ENCODE measurements around the gene SLC12A6.
"Not testable (repeated sequence)": the region's sequence is repeated elsewhere in the genome, so short reads cannot be mapped to it uniquely, and the experiment has no call there.

The SLC12A6 gene

DNA sequence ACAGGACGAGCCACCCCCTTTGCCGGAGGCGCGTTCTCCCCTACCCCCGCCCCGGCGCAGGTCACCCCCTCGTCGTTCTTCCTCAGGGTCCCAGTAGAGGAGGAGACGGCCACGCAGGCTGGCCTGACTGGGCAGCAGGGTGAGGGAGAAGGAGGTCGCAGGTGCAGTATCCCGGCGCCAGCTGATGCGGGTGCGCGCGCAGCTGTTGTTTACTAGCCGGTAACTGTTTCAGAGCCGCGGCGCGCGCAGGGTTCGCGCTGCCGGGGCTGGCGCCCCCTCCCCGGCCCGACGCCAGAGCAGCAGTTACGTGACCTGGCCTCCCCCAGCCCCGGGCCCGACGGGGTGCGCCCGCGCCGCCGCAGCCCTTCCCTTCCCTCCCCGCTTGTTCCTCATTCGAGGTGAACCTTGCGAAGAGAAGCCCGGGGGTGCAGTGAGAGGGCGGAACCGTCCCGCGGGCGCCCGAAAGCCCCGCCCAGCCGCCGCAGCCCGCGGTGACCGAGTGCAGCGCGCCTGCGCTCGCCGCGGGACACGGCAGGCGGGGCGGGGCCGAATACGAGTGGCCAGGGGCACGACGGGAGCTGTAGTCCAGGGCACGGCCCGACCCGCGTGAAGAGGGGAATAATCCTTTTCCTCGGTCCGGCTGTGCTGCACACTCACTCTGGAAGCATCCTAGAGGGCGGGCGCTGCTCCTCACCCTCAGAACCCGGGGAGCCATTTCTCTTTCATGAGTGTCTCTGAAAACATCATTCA, at the start of gene SLC12A6:
TSS of gene SLC12A6 (minus strand) at position 225 of the 750 bp plus-strand sequence. CDS start 1,101 bp downstream, outside the sequence.
- DNase-seq: peak; percentile 96

DNA sequence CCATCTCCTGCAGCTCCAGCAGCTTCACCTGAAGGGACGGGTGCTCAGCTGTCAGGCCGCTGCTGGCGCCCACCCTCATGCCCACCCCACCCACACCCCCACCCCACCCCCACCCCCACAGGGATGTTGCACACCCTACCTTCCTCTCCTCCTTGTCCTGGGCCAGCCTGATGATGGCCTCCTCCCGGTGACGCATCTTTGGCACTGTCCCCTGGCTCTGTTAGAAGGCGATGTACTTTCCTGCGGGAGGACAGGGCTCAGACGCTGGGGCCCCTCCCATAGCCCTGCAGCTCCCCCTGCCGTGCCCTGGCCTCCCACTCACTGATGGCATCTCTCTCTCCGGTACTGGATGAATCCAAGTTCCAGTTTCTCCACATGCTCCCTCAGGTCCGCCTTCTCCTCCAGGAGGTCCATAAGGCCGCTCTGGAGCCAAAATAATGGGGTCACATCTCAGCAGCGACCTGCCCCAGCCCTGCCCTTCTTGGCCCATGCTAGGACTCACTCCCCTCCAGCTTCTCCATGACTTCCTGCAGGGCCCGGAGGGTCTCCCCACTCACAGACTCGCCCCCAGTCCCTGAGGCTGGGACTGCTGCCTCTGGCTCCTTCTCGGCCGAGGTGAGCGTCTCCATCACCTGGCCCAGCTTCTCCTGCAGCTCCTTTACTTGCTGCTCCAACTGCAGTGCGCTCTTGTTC, 44.4 kb upstream of the SLC12A6 start:
- DNase-seq: not testable (repeated sequence)

DNA sequence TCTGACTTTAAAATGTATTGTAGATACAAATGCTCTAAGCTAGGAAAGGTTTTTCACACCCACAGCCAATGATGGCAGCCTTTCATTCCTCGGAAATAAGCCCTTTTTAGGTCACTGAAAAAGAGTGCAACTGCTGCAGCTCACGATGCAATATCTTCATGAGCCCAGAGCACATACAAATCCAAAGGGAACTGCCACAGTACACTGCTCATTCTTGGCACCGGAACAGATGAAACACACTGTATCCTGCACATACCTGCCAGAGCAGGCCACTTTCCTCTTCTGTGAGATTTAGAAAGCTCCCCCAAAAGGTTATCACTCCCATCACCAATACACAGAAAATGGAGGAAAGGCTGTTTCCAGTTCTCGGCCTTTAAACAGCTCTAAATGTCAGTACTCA, 42.9 kb upstream of the SLC12A6 start:
- DNase-seq: not testable (repeated sequence)

DNA sequence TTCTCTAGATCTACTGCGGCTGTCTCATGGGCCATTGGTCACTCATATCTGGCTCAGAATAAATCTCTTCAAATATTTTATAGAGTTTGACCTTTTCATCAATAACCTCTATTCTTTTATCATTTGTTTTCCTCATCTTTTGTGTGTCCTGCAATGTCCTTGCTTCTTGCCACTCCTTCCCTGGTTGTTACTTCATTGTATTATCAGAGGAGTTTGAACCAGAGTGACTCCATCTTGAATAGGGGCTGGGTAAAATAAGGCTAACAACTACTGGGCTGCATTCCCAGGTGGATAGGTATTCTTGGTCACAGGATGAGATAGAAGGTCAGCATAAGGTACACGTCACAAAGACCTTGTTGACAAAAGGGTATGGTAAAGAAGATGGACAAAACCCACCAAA, 39.3 kb upstream of the SLC12A6 start:
- DNase-seq: no peak

DNA sequence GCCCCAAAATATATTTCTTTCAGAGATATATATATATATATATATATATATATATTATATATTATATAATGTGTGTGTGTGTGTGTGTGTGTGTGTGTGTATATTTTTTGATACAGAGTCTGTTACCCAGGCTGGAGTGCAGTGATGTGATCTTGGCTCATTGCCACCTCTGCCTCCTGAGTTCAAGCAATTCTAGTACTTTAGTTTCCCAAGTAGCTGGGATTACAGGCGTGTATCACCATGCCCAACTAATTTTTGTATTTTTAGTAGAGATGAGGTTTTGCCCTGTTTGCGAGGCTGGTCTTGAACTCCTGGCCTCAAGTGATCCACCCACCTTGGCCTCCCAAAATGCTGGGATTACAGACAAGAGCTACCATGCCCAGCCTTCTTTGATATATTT, 38.0 kb upstream of the SLC12A6 start:
- not testable (repeated sequence) for DNase-seq

DNA sequence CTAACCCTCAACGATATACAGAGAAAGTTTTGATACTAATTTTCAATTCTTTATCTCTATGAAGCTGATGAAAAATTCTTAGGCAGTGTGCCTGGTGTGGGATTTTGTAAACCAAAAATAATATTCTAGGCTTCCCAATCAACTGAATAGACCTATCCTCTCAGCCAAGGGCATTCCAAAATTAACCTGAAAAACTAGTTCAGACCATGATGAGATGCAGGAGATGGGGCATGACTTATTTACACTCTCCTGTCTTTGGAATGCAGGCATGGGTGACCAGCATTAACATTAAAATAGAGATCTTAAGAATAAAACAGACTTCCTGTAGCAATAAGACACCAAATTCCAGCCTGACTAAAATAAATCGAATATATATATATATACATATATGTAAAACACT, 37.2 kb upstream of the SLC12A6 start:
- no peak for DNase-seq

DNA sequence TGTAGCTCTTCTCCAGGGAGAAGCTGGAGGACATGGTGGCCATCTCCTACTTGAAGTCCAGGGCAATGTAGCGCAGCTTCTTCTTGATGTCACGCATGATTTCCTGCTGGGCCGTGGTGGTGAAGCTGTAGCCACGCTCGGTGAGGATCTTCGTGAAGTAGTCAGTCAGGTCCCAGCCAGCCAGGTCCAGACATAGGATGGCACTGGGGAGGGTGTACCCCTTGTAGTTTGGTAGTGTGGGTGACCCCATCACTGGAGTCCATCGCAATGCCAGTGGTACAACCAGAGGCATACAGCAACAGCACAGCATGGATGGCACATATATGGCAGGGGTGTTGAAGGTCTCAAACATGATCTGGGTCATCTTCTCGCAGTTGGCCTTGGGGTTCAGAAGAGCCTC, 36.4 kb upstream of the SLC12A6 start:
- no peak for DNase-seq

DNA sequence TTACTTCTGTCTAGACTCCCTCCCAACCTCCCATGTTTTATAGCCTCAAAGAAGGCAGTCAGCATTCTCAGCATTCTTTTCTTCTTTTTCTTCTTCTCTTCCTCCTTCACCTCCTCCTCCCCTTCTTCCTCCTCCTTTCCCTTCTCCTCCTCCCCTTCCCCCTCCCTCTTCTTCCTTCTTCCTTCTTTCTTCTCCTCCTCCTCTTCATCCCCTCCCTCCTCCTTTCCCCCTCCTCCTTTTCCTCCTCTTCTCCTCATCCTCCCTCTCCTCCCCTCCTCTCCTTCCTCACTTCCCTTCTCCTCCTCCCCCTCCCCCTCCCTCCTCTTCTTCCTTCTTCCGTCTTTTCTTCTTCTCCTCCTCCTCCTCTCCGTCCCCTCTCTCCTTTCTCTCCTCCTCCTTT, 33.1 kb upstream of the SLC12A6 start:
- no peak for DNase-seq

DNA sequence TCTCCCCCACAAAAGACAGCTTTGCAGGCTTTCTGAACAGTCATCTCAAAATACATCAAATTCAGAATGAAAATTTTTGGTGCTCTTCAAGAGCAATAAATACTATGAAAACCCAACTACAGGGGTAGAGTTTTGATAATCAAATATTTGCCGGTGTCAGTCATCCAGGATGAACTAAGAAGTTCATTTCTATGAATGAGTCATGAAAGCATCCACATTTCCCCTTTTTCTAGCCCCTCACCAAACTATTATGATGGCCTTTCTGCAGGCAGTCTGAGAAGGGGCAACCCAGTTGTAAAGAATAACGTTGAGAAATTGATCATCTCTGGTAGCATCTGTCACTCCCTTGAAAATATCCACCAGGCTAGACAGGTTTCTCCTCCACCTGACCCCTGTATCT, 32.5 kb upstream of the SLC12A6 start:
- DNase-seq: no peak

DNA sequence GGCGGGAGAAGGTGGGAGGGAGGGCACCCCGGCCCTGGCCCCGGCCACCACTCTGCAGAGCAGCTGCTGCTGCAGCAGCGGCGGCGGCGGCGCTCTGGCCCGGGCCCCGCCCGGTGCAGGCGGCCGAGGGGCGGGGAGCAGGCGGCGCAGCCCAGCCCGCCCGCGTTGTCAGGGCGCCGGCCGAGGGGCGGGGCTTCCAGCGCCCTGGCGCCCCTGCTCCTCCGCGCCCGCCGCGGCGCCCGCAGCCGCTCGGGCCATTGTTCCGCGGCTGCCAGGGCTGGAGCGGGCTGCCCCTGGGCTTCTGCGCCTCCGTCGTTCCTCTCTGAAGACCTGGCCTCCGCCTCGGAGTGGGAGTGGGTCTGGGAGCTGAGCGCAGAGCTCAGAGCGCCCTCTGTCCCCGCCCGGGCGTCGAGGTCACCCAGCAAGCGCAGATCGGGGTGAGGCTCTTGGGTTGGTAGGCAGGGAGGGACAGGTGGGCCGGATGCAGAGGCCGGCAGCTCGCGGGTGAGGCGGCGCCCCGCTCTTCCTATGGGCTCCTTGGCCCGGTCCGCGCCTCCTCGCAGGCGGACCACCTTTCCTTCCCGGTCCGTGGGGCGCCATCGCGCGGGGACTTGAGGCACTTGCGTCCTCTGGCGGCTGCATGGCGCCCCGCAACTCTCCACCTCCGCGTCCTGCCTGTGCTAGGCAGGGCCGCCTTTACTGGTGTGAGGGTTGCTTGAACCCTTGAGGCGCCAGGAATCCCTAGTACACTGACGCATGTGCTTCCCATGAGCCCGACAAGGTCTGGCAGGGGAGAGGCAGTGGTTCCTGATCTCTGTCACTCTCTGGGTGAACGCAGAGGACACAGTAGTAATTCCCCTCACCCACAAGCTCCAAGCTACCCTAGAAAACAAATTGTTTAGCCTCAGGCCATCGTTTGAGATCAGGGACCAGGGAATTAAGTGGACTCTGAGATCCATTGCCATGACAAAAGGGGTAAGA, 29.8 kb upstream of the SLC12A6 start, which contains the start of gene LPCAT4:
TSS of gene LPCAT4 (minus strand) at position 96 of the 981 bp plus-strand sequence. CDS start 96 bp downstream, outside the sequence.
- DNase-seq: peak; percentile 94

DNA sequence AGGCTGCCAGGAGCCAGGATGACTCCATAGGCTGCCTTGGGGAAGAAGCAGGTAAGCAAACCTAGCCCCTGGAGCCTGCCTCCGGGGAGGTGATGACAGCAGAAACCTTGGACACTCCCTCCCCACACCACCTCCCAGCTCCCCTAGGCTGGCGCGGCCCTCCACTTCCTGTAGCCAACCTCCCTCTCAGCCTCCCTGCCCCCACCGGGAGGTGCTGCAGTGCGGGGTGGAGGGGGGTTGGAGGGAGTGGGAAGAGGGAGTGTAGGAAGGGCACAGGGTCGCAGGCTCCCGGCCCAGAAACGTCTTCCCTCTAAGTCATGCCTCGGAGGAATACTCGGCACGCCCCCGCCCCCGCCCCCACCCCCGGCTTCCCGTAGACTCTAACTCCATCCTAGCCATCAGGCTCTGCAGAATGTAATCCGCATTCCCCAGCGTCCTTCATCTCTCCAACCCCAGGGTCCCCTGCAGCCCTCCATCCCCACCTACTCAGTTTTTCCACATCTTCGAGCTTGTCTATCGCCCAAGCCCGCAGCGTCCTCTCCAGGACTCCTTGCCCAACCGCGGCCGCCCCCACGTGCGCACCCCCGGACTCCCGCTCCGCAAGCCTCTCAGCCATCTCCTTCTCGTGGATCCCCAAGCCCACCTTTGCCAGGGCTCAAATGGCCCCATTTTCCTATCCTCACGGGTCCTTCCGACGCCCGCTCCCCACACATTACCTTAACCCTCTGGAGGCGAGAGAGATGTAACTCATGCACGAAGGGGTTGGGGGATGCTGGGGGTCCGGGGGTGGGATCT, 28.9 kb upstream of the SLC12A6 start:
- peak; percentile 61 for DNase-seq

DNA sequence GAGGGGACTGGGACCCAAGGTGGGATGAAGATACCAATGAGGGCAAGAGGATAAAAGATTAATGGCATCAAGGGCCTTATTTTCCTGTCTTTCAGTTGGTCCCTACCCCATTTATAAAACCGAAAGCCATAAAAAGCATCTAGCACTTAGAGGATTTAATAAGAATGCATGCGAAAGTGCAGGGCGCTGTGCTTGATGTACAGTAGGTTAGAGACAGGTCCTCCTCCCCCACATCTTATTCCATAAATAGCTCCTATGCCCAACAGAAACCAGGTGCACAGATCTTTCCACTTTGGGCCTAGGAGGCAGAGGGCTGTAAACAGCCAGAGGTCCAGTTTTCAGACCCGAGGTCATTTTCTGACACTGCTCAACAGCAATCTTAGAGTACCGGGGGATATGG, 28.3 kb upstream of the SLC12A6 start:
- no peak for DNase-seq

DNA sequence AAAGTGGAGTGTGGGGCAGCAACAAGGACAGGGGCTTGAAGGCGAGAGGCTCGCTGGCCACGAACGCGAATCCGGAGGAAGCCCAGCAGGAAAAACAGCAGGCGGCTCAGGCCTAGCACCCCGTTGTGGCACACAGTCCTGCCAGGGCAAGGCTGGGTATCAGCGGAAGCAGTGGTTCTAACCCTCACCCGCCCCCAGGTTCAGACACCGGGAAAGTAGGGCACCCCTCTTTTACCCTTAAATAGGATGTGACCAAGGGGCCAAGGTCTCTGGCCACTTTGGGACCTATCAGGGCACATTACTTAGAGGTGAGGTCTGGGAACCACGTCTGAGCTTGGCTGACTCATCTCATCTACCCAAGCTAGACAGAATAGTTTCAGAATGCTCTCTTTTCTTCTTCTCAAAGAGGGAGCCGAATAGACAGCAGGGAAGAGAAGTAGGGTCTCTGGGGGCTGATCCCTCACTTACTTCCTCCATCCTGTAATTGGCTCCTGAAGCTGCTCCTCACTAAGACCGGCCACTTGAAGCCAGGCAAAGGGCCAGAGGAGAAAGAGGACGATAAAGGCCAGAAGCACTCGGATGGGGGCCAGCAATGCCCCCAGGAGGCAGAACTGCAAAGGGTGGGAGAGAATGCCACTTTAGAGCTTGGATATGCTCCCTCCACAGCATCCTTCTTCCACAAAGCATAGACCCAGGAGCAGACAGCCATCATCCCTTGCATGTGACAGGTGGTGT, 27.7 kb upstream of the SLC12A6 start:
- DNase-seq: no peak

DNA sequence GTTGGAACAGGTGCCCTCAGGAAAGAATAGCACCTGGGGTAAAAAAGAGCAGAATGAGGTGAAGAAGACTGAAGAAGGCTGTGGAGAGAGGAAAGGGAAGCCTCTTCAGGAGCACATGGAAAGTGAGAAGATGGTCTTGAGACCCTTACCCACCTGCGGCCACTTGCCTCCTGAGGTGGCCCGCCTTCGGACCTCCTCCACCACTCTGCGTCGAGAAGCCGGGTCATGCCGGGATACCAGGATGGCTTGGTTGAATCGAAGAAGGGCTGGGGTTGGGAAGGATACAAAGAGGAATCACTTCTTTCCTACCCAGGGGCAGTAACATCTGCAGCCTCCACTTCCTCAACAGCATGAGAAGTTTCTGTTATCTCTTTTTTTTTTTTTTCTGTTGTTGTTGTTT, 26.5 kb upstream of the SLC12A6 start:
- DNase-seq: no peak

DNA sequence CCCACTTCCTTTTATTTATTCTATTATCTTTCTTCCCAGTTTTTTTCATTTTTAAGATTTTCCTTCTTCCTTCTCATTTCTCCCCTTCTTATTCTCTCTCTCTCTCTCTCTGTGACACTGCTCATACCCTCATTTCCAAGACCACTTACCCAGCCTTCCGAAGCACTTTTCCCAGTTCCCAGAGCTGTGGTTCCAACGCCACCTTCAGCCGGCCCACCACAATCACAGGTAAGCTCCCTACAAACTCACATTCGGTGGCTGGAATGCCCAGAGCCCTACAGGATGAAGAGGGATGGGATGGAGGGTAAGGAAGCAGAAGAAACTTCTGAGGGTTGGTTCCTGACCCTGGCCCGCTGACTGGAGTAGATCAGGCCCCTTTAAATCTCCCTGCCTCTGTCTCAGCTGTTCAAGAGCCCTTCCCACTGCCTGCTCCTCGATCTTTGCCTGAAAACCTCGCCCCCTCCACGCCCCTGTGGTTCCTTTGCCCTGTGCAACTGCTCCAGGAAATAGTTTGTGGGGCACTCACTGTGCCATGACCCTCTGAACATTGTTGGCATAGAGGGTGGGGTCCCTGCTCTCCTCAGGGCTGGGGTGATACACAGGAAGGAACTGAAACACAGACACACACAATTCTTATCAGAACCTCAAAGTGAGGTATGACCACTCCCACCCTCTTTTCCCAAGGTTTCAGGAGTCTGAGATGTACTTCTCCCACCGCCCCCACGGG, 24.6 kb upstream of the SLC12A6 start:
- DNase-seq: no peak

DNA sequence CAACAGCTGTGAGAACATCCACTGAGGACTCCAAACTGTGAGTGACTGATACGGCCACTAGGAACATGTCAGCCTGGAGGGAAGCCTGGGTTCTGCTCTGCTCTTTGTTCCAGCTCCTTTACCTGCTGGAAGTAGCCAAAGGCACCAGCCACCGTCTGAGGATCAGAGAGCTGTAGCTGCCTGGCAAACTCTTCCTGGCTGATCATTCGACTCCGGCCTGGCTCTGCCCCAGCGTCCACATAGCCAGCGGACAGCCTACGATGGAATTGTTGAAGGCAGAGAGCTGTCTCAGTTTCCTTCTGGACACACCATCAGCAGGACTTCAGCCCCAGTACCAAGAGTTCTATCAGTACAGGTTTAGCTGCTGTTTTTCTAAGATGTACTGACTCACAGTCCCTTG, 23.7 kb upstream of the SLC12A6 start:
- DNase-seq: no peak

DNA sequence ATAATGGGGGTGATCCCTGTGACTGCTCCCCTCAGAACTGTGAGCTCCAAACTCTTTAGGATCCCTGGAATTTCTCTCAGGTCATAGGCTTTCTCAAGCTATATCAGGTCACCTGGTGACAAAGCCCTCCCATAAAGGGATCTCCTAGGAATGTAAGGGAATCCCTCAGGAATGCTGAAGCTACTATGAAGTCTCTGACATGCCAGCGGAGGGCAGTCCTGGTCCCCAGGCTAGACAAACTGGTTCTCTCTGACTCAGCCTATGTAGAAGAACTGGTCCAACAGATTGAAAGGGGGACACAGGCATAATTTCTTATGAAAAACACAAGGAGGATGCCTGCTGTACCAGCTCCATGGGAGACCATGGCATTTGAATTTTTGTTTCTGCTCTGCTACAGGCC, 22.7 kb upstream of the SLC12A6 start:
- no peak for DNase-seq

DNA sequence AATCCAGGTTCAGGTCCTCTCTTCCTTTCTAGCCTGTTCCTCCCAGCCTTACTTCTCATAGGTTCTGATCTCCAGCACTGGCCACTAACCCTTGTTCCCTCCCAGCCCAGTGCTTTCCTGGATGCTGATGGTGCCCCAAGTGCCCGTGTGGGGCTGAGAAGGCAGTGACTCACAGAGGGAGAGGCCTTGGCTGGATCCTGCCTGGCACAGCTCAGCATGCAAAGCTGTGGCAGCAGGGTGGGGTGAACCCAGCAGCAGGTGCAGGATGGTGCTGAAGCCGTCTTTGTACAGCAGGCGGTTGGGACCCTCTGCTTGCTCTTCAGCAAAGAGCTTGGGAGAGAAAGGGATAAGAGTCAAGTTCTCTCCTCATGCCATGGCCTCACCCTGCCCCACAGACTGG, 21.8 kb upstream of the SLC12A6 start:
- no peak for DNase-seq

DNA sequence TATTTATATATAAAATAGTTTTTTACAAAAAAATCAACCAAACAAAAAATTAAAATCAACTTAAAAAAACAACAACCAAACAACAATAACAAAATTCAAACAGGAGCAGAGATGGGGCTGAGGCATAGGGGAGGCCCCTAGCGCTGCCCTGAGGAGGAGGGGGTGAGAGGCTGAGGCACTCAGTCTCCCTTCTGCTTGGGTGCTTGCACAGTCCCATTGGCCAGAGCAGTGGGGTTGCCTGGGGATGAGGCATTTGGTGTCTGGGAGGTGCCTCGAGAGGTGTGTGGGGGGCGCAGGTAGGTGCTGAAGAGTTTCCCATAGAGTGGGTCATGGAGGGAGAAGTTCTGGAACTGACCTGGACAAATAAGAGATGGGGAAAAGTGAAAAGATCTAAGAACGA, 21.4 kb upstream of the SLC12A6 start:
- DNase-seq: no peak

DNA sequence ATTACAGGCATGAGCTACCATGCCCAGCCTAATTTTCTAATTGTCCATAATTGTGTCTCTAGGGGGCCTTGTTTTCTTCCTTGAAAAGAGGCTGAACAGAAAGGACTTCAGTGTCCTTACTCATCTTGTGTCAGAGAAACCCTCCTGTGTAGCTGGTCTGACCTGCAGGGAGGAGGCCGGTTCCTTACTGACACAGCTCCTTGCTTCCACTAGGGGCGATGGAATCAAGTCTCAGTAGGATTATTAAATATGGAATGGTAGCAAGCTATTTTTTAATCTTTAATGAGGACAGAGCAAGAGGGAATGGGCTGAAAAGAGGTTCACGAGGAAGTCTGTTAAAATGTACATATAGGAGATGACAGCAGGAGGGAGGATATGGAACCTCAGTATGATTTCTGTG, 20.8 kb upstream of the SLC12A6 start:
- DNase-seq: peak; percentile 9

DNA sequence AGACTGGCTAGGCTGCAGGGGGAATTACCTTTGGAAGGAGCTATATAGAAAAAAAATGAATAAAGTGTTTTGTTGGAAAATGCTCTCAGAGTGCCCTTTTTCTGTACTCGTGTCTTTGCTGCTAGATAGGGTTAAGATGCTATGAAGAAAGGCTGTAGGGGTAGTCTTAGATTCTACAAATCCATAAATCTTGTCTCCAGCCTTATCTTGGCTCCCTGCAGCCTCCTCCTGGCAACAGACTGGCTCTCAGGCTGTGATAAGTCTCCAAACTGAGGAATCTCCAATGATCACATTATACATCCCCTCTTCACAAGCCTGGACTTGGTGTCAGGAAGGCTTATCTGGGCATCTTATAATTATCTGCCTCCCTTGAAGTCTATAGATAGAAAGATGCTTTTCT, 20.1 kb upstream of the SLC12A6 start:
- DNase-seq: no peak

Measured in OCI-M1 (cell line).